GM19193 (cell line): ENCODE measurements around the gene SLC1A4.

ENCODE experiments used
- POLR2A ChIP-seq: IDR thresholded peaks from 4 replicates; pipeline ENCODE4 v1.6.1; 2011; ENCODE audit not compliant: insufficient read depth, insufficient read length; ENCODE audit errors: extremely low read depth

The SLC1A4 gene

DNA sequence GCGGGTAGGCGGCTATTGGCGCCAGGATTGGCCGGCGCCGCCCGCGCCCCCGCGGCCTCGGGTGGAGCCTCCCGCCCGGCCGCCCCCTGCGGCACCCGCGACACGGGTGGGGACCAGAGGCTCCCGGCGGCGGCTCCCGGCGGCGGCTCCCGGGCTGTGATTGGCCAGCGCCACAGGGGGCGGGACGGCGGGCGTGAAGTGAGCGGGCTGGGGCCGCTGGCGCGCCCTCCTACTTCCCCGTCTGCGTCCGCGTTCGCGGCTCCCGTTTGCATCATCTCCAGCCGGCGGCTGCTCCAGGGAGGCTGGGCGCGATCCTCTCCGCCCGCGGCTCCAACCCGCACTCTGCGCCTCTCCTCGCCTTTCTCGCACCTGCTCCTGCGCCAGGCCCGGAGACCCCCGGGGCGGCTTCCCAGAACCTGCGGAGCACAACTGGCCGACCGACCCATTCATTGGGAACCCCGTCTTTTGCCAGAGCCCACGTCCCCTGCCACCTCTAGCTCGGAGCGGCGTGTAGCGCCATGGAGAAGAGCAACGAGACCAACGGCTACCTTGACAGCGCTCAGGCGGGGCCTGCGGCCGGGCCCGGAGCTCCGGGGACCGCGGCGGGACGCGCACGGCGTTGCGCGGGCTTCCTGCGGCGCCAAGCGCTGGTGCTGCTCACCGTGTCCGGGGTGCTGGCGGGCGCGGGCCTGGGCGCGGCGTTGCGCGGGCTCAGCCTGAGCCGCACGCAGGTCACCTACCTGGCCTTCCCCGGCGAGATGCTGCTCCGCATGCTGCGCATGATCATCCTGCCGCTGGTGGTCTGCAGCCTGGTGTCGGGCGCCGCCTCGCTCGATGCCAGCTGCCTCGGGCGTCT, at the start of gene SLC1A4:
Gene SLC1A4 (plus strand): TSS at position 274 of the 856 bp plus-strand sequence. CDS start 245 bp downstream, at position 519.
- TF ChIP-seq POLR2A: peak; percentile 80

DNA sequence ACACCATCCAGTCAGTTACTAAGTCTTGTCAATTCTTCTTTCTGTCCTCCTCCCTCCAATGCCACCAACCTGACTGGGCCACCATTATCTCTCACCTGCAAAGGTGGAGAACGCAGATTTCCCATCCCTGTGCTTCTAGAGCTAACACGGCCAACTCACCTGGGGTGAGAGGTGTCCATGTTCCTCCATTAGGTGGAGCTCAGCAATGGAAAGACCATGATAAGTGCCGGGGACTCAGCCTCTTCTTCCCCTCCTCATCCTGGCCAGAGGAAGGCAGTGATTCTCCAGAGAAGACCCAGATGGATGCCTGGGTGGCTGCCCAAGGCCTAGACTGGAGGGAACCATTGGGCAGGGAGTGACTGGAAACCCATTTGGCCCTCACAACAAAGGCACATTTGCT, 48.1 kb upstream of the SLC1A4 start:
- TF ChIP-seq POLR2A: no peak

DNA sequence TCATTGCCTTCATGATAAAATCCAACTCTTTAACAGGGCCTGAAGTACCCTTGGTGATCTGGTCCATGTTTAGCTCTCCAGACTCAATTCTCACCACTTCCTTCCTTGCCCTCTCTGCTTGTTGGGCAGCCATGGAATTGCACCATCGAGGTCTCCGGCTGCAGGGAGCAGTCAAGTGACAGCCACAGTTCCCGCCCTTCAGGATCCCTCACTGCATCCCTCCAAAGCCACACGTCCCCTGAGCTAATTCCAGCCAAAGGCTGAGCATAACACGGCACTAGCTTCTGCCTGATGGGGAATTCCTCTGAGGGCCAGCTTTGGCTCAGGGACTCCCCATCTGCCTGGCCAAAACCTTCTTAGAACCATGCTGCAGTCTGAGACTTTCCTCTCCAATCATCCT, 47.4 kb upstream of the SLC1A4 start:
- TF ChIP-seq POLR2A: no peak

DNA sequence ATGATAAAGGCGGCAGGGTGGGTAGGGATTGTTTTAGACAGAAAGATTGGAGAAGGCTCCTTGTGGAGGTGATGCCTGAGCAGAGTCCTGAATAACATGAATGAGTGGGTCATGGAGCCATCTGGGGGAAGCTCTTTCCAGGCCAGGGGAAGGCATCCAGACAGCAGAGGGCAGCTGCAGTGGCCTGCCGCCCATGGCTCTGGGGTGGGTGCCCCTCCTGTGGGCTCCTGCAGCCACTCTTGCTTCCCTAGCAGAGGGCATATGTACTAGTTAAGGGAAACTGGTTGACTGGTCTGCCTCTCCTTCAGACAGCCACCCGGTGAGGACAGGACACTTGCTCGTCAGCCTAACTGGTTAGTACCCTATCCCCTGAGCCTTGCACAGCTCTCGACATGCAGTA, 46.5 kb upstream of the SLC1A4 start:
- no peak for TF ChIP-seq POLR2A

DNA sequence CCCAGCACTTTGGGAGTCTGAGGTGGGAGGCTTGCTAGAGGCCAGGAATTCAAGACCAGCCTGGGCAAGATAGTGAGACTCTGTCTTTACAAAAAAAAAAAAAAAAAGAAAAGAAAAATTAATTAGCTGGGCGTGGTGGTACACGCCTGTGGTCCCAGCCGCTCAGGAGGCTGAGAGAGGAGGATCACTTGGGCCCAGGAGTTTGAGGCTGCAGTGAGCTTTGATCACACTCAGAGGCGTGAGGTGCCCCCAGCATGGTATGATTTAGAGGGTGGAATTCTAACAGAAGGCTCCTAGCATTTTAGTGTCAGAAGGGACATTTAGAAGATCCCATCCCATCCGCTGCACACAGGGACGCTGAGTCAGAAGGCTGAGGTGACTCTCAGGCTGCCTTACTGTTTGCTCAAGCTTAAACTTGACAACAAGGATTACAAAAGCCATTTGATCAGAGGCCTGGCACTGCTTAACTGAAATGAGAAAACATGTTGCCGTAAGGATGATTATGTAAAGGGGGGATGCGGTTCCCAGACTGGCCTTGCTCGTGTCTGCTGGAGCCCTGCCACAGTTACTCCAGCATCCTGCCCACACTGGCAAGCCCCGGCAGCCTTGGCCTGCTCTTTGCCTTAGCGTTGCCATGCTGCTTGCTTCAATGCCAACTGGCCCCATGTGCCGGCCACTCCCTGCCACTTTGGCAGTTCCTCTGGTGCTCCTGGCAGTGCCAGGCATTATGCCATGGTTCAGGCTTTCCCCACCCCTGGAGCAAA, 45.6 kb upstream of the SLC1A4 start:
- TF ChIP-seq POLR2A: no peak

DNA sequence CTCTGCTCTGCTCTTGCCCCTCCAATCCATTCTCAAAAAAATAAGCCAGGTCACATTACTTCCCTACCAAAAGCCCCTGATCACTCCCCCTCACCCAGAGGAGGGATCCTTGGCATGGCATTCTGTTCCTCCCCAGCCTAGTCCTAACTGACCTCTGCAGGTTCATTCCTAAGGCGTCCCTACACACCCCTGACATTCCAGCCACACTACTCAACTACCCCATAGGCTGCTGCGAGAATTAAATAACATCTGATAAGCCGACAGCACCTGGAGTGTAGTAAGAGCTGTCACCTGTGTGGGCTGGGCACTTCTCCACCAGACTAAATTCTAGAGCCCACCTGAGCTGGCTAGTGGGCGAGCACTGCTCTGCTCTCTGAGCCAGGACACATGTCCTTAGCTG, 44.7 kb upstream of the SLC1A4 start:
- no peak for TF ChIP-seq POLR2A

DNA sequence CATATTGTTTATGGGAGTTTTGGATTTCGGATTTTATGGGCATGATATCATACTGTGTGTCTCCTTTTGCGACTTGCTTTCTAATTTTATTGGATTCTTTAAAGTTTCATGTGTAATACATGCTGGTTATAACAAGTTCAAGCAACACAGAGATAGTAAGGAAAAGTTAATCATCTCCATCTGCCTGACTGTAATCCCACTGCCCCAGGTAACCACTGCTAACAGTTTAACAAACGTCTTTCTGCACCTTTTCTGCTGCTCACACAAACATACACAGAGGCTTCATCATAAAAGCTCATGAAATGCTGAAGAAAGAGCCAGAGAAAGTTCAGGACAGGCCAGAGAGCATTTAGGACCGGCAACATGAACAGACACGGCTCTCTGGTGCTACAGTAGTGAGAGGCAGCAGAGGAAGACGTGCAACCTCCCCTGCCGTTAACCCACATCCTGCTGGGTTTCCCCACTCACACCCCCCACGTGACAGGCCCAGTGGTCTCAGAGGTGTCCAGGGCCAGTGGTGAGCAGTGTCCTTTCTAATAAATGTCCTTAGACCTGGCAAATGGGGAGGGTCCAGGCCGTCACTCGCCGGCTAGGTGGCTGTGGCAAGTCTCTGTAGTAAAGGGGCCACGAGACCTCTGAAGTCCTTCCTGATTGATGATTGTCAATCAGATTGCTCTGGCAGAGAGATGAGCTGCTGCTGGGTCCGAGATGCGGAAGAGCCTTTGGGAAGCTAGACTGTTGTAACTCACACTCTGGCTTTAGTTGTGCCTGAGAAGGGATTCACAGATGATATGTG, 43.0 kb upstream of the SLC1A4 start:
- TF ChIP-seq POLR2A: peak; percentile 83

DNA sequence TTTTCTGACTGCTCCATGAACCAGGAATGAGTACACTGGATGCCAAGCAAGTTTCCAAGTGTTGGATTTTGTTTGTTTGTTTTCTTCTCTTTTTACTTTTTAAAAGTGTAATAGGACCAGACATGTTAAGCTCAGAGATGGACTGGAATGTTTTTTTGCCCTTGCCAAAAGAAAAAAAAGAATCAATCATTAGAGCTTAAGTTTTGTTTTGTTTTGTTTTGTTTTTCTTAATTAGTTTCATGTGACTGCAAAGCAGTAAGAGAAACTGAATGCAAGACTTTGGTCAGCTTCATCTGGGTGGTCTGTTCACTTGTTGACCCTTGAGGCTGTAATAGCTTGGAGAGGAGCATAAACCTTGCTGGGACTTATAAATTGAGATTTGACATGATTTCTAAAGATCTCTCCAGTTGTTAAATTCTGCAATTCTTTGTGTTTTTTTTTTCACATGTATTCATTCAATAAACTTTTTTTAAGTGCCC, 42.4 kb upstream of the SLC1A4 start:
- TF ChIP-seq POLR2A: no peak

DNA sequence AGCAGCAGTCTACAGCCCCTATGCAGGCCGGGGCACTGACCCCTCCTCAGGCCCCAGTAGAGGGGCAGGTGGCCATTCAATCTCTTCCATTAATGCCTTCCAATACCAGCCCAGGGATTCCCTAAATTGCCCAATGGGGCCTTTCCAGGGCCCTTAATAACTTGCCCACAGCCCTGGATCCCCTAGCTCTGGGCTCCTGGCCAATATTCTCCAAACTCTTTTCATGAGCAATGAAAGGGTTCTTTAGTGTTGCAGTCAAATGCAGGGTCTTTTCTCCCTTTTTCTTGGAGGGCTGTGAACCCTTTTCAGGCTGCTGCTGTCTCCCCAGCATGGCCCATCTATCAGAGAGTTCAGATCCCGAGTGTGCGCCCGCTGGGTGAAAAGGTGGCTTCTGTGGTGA, 41.3 kb upstream of the SLC1A4 start:
- TF ChIP-seq POLR2A: no peak

DNA sequence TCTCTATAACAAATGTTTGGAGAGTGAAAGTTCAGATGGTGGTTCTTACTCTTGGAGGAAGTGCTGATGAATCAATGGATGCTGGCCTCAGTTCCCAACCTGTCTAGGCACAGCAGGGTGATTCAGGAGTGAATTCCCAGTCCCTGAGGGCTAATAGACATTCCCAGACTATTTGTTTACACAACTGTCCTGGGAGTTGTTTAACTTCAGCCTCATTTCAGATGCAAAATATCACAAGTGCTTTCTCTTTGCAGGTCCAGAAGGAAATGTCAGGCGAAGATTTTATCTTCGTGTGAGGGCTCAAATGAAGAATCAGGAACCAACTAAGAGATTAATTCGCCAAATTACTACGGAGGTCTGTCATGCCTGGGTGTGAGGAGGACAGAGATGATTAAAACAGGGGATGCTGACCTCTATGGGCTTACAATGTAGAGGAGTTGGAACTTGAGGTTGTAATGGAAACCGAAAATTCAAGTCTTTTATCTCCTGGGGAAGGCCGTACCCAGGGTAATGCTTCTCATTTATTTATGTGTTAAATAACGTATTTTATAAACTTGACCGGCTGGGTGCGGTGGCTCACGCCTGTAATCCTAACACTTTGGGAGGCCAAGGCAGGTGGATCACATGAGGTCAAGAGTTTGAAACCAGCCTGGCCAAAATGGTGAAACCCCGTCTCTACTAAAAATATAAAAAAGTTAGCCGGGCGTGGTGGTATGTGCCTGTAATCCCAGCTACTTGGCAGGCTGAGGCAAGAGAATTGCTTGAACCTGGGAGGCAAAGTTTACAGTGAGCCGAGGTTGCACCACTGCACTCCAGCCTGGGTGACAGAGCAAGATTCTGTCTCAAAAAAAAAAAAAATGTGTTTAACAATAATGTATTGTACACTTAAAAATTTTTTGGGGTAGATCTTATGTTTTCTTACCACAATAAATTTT, 38.7 kb upstream of the SLC1A4 start:
- no peak for TF ChIP-seq POLR2A

DNA sequence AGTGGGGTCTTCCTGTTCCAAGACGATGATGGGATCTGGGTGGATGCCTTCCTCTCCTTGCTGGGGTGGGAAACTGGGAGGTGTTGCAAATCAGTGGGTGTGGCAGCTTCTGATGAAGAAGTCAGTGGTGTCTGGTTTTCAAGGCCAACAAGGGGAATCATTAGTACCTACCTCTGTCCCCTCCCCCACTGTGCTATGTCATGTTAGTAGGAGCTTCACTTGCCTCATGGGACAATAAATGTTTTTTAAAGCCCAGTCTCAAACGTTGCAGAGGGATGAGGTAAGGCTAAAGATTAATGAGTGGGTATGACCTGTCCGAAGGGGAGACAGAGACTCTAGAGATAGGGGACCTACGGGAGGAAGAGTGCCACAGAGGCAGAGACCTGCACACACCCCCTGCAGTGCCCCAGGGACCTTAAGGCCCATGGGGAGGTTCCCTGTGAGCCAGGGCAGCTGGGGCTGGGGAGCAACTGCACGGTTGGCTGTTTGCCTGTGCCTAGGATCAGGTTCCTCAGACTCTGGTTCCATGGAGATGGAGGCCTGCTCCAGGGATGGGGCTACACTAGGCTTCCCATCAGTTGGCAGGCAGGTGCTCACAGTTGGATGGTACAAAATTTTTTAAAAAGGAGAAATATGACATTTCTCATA, 37.8 kb upstream of the SLC1A4 start:
- no peak for TF ChIP-seq POLR2A

DNA sequence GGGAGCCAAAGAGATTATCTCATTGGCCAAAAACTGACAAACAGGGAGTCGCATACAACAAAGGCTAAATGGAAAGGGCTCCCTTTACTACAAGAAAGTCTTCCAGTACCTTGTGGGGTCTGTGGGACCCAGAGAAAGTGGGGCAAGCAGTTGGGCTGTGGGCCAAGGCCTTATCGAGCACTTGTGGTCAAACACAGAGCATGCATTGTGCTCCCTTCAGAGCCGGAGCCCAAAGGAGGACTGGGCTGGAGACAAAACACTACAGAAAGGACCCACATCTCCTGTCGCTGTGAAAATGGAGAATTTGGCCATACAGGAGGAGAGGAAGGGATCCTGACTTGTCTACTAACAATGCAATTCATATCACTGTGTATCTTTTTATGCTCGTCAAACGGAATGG, 37.1 kb upstream of the SLC1A4 start:
- no peak for TF ChIP-seq POLR2A
